GDM1 (cell line): ENCODE measurements around the gene ERBB4.
"Not testable (repeated sequence)": the region's sequence is repeated elsewhere in the genome, so short reads cannot be mapped to it uniquely, and the experiment has no call there.

Experiments
- DNase-seq: peaks from one replicate; lab custom pipeline; 2025; lab: John Stamatoyannopoulos, UW

The ERBB4 gene

DNA sequence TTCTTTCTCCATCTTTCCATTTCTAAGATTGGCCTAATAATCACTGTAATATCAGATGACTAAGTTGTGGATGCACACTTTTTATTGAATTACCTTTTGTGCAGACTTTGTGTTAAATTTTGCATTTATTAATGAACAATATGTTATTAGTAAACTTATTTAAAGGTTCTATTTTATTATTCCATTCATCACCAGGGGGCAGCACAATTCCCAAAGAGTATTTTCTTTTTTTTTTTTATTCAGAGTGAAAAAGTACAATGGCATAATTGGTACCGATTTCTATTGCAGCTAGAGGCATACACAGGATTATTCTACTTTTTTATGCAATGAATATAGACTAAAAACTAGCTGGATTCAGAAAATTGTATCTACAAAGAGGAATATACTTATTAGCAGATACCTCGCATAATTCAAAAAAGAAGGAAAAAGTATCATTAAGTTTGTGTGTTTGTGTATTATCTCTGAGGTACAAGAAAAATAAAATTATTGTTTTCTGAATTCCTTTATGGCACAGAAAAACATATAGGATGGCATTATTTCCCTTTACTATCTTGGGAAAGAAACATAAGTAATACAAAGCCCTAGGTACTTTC, 390.6 kb downstream of the ERBB4 start:
- DNase-seq: no peak

DNA sequence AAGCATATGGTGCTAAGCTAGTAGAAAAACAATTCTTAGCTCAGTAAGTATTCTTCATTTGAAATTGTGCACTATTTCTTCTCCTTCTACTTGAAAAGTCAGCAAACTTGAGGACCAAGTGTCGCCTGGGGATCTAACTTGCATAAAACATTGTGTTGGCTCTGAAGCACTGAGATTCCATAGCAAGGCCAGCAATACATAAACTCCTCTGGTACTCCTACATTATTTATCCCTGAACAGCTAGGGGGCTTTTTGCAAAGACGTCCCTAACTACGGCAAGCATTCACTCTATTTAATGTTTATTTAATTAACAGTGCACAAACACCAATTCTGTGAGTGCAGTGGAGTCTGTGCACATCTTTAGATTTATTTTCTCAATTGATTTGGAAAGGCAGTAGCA, 392.2 kb downstream of the ERBB4 start:
- no peak for DNase-seq

DNA sequence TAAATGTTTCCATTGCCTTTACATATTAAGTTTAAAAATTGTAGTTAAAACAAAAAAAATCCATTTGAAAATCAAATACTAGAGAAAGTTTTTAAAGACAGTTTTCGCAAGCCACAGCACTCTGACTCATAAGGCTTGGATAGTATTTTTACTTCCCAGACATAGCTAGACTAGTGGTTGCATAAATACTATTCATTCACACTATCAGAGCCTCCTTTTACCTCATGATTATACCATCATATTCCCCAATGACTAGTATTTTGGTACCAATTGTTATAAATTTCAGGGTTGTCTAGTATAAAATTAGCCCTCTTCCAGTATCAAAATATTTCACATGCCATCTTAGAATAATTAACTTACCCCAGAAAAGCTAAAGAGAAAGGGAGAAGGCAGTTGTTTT, 393.5 kb downstream of the ERBB4 start:
- no peak for DNase-seq

DNA sequence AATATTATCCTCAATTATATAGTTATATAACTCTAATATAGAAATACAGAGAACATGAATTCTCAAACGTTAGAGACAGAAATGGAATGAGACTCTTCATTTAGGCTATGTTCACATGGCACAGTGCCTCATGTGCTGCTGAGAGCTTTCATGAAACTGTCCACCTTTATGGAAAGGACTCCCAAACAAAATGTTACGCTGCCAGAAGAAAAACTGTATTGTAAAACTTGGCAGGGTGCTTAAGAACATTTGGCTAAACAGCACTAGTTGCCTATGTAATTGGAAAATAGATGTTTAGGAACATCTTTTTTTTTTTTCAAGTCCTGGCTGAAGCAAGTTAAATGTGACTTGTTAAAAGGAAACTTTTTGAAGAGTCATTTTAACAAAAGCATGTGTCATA, 396.0 kb downstream of the ERBB4 start:
- no peak for DNase-seq

DNA sequence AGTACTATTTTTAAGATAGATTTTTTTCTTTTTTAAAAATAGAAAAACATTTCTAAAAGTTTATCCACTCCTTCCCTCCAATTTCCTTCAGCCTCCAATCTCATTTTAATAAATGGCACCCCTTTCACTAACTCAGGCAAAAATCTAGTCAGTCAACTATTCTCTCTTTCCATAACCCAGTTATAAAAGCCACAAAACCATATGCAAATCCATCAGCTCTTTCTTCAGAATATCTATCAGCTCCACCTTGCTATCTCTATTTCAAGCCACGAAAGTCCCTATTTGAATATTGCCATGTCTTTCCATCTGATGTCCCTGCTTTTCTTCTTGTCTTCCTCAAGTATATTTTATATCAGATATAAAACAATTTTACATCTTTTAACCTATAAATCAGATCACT, 397.1 kb downstream of the ERBB4 start:
- DNase-seq: no peak

DNA sequence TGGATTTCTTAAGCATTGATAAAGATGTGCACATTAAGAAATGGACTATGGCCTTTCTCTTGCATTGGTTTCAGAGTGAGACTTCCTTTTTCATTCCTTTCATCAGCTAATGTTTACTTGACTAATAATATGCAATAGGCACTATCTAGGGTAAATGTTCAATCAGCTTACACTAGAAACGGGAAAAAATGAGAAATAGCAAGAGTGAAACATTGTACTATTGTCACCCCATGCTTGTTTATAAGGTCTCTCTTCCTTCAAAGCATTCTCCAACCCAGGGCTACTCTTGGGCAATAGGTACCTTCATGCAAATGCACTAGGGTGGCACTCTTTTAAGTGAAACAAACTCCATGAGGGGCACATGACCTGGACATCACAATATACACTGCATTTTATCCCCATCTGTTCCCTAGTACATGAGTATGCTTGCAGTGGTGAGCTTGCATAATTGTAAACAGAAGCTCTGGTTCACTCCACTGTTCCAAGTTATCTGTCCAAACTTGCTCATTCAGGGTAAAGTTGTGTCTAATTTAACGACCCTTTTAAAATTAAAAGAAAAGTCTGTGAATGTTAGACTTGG, 402.3 kb downstream of the ERBB4 start:
- DNase-seq: no peak

DNA sequence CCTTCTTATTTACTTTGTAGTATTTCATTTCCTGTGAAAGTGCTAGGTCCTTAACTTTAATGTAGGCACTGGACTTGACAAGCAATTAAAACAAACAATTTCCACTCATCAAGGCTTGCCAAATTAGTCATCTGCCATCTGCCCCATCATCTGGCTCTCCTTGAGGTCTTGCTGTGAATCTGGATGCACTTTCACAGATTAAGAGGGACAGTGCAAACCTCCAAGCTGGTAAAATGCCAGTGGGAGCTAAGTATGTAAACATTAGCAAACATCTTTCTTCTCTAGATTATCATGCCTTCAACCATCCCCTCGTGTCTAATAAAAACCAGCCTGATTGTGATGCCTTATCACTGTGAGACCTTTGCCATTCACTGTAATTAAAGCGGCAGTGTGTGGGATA, 402.9 kb downstream of the ERBB4 start:
- DNase-seq: no peak

DNA sequence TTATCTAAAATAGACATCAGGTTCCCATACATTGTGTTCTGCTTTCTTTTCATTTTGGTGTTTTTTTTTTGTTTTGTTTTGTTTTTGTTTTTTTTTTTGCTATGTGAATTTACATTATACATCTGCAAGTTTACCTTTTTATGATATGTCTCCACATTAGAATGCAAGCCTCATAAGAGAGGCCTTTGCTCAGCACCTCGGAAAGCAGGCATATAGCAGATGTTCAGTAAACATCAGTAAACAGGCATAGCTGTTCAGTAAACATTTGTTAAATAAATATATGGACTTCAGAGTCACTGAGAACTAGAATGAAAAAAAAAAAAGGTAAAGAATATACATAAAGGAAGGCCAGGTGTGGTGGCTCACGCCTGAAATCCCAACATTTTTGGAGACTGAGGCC, 405.3 kb downstream of the ERBB4 start:
- no peak for DNase-seq

DNA sequence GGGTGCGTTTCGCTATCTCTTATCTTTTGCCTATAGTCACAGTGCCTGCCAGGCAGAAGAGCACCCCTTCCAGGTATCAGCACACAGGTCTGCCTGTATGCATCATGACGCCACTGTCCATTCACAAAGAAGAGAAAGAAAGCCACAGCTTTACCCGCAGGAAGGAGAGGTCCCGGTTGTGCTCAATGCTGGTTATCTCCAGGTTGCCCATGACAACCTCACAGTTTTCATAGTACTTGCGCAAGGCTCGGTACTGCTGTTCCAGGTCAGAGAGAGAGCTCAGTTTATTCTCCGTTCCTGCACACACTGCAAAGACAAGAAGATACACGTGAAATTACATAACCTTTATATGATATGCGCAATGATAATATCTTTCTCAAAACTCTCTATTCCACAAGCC, 414.0 kb downstream of the ERBB4 start:
- no peak for DNase-seq

DNA sequence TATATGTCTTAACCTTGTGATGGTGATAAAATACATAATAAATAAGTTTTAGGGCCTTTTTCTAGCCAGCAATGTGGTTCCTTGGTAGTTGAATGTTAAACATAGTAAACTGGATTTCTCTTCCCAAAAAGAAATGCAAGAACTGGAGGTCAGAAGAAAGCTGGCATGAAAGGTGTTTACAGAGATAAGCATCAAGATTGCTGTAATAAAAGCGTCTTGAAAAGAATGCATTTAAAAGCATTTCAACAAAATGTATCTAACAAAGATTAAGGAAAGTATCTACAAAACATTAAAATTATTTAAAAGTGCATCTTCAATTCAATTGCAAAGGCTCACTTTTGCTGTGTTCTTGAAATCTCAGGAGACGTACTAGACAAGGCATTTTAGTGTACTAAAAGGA, 419.0 kb downstream of the ERBB4 start:
- no peak for DNase-seq

DNA sequence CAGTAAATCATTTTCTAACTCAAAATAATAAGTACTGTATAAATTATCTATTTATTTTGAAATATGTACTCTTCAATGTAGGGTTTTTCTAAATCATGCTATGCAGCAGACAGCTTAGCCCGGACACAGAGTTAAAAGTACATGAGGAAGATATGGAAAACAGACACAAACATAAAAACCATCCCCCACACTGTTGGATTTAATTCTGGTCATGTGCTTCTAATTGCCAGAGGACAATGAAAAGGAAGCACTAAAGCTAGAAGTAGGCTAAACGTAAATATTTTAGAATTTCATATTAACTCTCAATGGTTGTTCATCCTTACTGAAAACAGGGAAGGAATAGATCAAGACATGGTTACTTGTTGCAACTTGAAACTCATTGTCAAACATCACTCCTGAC, 420.7 kb downstream of the ERBB4 start:
- no peak for DNase-seq

DNA sequence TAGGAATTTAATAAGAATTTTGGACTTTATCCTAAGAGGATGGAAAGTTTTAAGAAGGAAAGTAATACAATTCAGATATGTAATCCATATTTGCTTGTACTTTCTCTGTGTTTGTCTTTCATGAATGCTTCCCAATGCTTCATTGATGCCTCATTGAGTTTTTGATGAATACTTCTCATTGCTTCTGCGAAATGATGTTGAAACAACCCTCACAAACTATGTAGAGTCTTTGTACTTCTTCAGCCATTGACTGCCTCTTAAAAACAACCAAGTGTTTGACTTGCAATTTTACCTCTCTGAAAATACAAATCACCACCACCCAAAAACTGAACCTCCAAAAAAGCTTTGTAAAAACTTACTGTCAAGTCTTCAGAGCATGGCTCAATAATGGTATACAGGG, 424.1 kb downstream of the ERBB4 start:
- no peak for DNase-seq

DNA sequence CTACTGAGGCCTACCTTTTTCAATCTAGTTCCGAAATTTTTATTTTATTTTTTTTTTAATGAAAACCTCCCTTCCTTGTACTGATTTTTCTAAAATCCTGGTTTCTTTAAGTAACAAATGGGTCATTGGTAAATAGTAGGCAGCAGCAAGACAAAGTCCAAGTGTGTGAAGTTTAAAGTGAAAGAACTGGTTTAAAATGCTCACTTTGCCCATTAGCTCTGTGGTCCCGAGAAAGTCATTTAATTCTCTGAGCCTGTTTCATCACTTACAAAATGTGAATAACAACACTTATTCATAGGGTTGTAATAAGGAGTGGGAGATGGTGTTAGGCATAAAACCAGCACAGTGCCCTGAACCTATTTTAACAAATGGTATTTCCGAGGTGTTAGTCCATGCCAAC, 426.2 kb downstream of the ERBB4 start:
- DNase-seq: no peak

DNA sequence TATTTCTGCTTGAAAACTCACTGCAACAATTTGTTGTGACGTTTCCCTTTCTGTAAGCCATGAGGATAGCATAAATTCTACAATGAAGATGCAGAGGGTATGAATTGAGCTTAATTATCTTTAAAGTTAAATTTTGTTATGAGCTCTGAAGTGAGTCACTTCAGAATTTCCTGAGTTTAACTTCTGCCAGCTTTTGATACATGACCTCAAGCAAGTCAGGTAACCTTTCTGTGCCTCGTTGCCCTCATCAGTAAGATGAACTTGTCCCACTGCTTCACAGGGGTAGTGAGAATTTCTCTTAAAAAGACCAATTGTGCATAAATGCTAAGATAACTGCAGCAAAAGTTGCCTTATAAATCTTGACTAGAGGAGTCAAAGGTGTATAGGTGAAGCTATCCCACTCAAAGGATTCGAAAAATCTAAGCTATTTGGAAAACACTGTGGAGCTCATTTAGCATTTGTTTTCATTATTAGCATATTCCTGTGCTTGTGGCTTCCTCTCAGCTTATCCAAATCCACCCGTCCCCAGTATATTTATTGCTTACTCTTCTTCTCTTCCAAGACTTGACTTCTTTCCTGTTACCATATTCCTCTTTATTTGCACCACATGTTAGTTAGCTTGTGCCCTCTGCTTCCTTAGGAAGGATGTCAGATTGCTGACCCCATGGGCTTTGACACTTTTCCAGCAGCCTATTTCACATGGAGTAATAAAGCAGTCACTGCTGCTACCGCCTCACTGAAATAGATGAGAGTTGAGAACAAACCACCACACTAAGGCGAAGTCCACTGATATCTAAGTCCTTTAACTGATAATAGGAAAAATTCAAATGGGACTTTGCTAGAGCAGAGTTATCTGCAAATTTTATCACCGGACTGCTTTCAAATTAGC, 428.6 kb downstream of the ERBB4 start:
- DNase-seq: no peak

DNA sequence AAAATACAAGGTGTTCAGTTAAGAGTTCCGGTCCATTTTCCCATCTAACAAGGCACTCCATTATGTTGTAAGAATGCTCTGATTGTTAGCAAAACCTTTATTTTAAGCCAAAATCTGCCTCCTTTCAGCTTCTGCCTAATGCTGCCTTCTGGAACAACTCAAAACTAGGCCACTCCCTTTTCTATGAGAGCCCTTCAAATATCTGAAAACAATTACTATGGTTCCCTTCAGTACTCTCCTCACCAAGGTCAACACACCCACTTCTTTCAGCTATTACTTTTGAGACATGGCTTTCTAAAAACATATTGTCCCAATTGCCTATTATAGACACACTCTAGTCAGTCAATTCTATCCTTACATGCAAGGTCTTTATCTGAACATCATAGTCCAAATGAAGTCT, 429.4 kb downstream of the ERBB4 start:
- DNase-seq: no peak

DNA sequence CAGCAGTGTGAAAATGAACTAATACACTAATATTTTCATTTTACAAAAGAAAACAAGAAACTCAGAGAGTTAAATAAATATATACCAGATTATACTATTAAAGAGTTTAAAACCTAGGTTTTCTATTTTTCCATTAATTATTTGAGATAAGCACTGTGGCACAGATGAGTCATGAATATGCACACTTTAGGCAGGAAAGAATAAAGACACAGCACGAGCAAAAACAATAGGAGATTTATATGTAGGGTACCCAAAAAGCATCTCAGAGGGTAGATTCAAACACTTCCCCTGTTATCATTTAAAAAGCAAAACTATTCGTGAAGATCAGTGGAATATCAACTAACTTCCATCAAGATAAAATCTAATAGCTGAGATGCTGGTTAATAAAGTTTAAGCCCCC, 430.6 kb downstream of the ERBB4 start:
- DNase-seq: no peak

DNA sequence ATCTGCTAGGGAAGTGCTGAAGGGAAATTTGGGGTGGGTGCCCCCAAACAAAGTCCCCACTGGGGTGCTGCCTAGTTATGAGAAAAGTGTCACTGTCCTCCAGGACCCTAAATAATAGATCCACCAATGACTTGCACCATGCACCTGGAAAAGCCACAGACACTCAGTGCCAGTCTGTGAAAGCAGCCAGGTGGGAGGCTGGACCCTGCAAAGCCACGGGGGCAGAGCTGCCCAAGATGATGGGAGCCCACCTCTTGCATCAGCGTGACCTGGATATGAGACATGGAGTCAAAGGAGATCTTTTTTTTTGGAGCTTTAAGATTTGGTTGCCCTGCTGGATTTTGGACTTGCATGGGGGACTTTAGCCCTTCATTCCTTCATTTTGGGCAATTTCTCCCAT, 431.6 kb downstream of the ERBB4 start:
- no peak for DNase-seq

DNA sequence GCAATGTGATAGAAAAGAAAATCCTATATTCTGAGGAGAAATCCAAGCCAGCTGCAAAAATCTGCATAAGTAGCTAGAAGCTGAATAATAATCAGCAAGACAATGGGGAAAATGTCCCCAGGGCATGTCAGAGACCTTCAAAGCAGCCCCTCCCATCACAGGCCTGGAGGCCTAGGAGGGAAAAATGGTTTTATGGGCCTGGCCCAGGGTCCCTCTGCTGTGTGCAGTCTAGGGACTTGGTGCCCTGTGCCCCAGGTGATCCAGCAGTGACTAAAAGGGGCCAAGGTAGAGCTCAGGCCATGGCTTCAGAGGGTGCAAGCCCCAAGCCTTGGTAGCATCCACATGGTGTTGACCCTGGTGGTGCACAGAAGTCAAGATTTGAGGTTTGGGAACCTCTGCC, 432.1 kb downstream of the ERBB4 start:
- DNase-seq: not testable (repeated sequence)

DNA sequence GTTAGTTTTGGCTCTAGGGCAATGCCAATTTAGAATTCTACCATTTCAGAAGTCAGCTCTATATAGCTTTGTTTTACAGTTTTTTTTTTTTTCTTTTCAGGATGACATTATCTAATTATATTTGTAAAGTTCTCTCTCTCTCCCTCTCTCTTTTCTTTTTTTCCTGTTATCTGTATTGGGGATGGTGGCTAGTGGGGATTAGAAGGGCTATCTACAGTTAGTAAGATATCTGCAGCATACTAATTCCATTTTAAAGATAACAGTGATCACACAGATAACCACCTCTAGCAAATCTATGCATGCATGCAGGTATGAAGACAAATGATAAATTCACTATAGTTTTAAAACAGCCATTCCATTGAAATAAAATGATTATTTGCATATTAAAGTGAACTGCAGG, 438.9 kb downstream of the ERBB4 start:
- DNase-seq: no peak

DNA sequence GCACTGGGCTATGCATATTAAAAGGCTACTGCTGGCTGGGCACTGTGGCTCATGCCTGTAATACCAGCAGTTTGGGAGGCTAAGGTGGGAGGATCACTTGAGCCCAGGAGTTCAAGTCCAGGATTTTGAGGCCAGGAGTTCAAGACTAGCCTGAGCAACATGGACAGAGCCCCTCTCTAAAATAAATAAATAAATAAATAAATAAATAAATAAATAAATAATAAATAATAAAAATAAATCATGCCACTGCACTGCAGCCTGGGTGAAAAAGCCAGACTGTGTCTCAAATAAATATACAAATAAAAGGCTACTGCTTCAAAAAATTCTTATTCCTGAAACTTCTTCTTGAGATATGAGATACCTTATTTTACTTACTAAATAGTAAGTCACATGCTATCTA, 439.6 kb downstream of the ERBB4 start:
- no peak for DNase-seq

DNA sequence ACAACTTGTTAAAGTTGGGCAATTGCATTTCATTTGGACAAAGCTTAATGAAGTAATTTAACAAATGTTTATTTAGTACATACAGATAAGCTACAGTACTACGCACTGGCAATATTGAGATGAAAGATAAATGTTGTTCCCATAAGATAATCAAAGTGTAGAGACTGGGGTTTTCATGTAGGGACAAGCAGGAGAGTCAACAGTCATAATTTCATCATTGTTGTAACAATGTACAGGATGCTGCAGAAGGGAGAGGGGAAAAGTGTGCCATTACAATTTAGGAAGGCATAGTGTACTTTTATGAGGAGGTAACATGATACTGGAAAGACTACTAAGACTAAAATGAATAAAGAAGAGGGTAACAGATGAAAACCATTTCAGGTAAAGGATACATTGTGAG, 441.6 kb downstream of the ERBB4 start:
- DNase-seq: no peak

DNA sequence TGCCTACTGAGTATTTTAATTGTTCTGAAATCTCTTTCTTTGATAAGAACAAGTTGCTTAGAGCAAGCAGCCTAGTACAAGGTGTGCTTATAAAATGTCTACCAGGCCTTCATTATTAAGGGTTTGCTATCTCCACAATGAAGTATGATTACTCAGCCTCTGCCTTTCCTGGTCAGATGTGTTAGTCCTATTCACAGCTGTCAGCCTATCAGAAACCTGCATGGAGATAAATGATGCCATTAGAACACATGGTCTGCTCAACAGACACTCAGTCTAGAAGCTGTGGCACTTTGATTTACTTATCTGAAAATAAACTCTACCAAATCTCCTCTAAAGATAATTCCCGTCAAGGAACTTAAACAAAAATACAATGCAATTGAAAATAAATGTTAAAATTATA, 448.7 kb downstream of the ERBB4 start:
- no peak for DNase-seq

DNA sequence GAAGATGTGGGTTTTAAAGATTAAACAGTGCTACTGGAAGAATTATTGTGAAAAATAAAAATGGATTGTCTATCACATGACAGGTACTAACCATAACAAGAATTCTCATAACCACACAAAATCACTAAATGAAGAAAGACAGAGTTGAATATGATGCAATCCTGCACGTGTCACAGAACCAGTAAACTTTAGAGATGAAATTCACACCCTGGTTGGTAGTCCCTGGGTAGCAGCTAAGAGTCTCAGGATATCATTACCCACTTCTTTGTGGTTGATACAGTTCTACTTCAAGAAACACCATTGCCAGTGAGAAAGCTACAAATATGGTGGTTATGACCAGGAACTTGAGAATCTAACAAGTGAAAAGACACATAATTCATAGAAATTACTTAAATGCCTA, 450.2 kb downstream of the ERBB4 start:
- DNase-seq: no peak

DNA sequence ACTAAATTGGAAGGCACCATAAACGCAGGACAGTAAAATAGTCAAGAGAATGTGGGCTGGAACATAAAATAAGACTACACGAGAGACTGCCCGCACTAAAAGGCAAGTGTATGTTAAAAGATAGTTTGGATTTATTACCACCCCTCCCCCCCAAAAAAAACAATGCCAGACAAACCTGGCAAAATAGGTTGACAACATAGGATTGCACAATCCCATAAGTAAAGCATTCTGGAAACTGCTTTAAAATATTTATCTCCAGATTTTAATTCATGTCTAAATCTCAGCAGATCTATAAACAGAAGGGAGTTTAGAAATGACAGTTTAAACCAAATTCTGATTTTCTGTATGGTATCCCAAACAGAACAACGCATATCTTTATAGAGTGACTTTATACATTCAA, 455.1 kb downstream of the ERBB4 start:
- no peak for DNase-seq
